ENCODE measurements around the gene SIGMAR1.
A peak's percentile ranks its signal among the peaks of the same experiment; 100 is the strongest.

SIGMAR1 gene

DNA sequence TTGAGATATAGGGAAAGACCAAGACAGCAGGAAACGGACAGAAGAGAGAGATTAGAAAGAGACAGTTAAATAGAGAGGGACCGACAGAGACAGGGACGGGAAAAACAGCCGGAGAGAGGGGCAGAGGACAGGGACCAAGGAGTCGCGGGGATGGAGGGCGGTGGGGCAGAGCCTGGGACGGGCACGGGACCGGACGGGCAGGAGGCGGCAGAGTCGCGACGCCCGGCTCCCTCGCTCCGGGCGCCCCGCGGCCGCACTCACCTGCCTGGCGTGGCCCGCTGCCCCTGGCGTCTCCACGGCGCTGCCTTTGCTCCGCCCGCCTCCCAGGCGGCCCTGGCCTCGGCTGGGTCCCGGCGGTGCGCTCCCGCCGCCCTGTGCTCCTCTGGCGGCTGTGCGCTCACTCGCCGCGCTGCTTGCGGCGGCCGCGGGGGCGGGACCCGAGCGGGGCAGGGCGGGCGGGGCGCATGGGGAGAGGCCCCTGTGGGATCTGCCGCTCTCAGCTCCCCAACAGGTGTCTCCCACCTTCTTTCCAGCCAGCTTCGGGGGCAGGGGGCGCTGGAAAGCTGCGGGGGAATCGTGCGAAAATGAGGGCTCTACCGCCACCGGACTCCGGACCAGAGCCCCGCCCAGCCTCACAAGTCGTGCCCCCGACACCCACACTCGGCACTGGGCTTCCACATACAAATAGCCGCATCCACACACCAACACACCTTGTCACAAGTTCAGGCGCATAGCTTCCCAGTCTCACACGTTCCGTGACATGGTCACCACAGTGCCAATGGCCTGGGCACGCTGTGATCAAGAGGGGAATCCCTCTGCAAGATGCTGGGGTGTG is 8.7 kb downstream of the SIGMAR1 start, which contains the start of gene ARID3C:
Gene ARID3C, minus strand, starts transcription at position 411 of the 835 bp plus-strand sequence. CDS start 1,052 bp downstream, outside the sequence.
- no peak within 1 kb of the TSS for H4K8ac ChIP-seq (ENCODE audit: low read depth, low read length)
- H2AK5ac ChIP-seq (ENCODE audit: low read length), result no peak within 1 kb of the TSS

GRCh38 chr9:34627716-34628655 is 9.6 kb downstream of the SIGMAR1 start:
- Histone ChIP-seq H3K36me3 (ENCODE audit: control insufficient read depth, insufficient read depth, low read length) (no peaks in the 10 kb centered on the region), H3K4me2 (ENCODE audit: low read length) (peak overlapping the region; percentile 25), H3K27ac (ENCODE audit: low read depth, low read length) (no peak overlapping the region), H2BK5ac (ENCODE audit: low read length) (no peak overlapping the region), H3K18ac (ENCODE audit: low read length) (no peak overlapping the region), H4K5ac (ENCODE audit: low read length) (no peak overlapping the region), H3K79me2 (ENCODE audit: control insufficient read depth, insufficient read depth, low read length) (no peaks in the 10 kb centered on the region), H3K23ac (ENCODE audit: low read length) (peak overlapping the region; percentile 66), H2BK120ac (ENCODE audit: low read depth, low read length) (no peak overlapping the region), H2BK15ac (replicated peaks; ENCODE audit: low read depth) (no peak overlapping the region), H3K4ac (ENCODE audit: low read depth, low read length) (no peak overlapping the region), H3K9ac (ENCODE audit: low read length) (no peak overlapping the region), H3K79me1 (ENCODE audit: low read length) (no peaks in the 10 kb centered on the region), H3K27me3 (ENCODE audit: insufficient read depth, low read length, poor library complexity) (peaks cover 67% of the 10 kb centered on the region), H3K4me1 (ENCODE audit: control insufficient read depth, low read depth, low read length) (no peaks in the 10 kb centered on the region), H4K8ac (ENCODE audit: low read depth, low read length) (no peak overlapping the region), H3K4me3 (ENCODE audit: low read length) (no peak overlapping the region), H2AK5ac (ENCODE audit: low read length) (no peak overlapping the region), H3K56ac (ENCODE audit: low read length) (no peak overlapping the region)
- no peak for DNase-seq
- WGBS (ENCODE audit: extremely low coverage, insufficient coverage, low lambda C conversion rate), result no CpG with 5 or more reads among the region's 20 CpGs

More for the DNA sequence above, 8.7 kb downstream of the SIGMAR1 start, which contains the start of gene ARID3C:
- peak within 1 kb of the TSS; percentile 25 for H3K4me2 ChIP-seq (ENCODE audit: low read length)
- H3K9ac ChIP-seq (ENCODE audit: low read length), result no peak within 1 kb of the TSS
- H2BK120ac ChIP-seq (ENCODE audit: low read depth, low read length), result no peak within 1 kb of the TSS
- no peak within 1 kb of the TSS for H3K4ac ChIP-seq (ENCODE audit: low read depth, low read length)
- peaks cover 2% of the 10 kb centered on the region for H3K4me1 ChIP-seq (ENCODE audit: control insufficient read depth, low read depth, low read length)
- DNase-seq, result no peak
- no peaks in the 10 kb centered on the region for H3K79me1 ChIP-seq (ENCODE audit: low read length)
- H4K5ac ChIP-seq (ENCODE audit: low read length), result no peak within 1 kb of the TSS
- no peak within 1 kb of the TSS for H2BK5ac ChIP-seq (ENCODE audit: low read length)
- no CpG with 5 or more reads among the region's 69 CpGs for WGBS (ENCODE audit: extremely low coverage, insufficient coverage, low lambda C conversion rate)
- H2BK15ac ChIP-seq (replicated peaks; ENCODE audit: low read depth), result no peak within 1 kb of the TSS
- H3K36me3 ChIP-seq (ENCODE audit: control insufficient read depth, insufficient read depth, low read length), result no peaks in the 10 kb centered on the region
- H3K23ac ChIP-seq (ENCODE audit: low read length), result peak within 1 kb of the TSS; percentile 66
- no peaks in the 10 kb centered on the region for H3K79me2 ChIP-seq (ENCODE audit: control insufficient read depth, insufficient read depth, low read length)
- no peak within 1 kb of the TSS for H3K56ac ChIP-seq (ENCODE audit: low read length)
- no peak within 1 kb of the TSS for H3K4me3 ChIP-seq (ENCODE audit: low read length)
- H3K27ac ChIP-seq (ENCODE audit: low read depth, low read length), result no peak within 1 kb of the TSS
- no peak within 1 kb of the TSS for H3K18ac ChIP-seq (ENCODE audit: low read length)
- H3K27me3 ChIP-seq (ENCODE audit: insufficient read depth, low read length, poor library complexity), result peaks cover 65% of the 10 kb centered on the region

- no peak overlapping the region for H3K27ac ChIP-seq (ENCODE audit: low read depth, low read length)
- no peak overlapping the region for H3K56ac ChIP-seq (ENCODE audit: low read length)
- H2BK5ac ChIP-seq (ENCODE audit: low read length), result no peak overlapping the region
- H3K18ac ChIP-seq (ENCODE audit: low read length), result no peak overlapping the region
- H3K4ac ChIP-seq (ENCODE audit: low read depth, low read length), result no peak overlapping the region
- no peak overlapping the region for H4K8ac ChIP-seq (ENCODE audit: low read depth, low read length)
- WGBS (ENCODE audit: extremely low coverage, insufficient coverage, low lambda C conversion rate), result no CpG with 5 or more reads among the region's 3 CpGs
- no peaks in the 10 kb centered on the region for H3K36me3 ChIP-seq (ENCODE audit: control insufficient read depth, insufficient read depth, low read length)
- H3K27me3 ChIP-seq (ENCODE audit: insufficient read depth, low read length, poor library complexity), result peaks cover 56% of the 10 kb centered on the region
- H3K79me1 ChIP-seq (ENCODE audit: low read length), result no peaks in the 10 kb centered on the region
- no peak for DNase-seq
- no peak overlapping the region for H3K9ac ChIP-seq (ENCODE audit: low read length)
- no peaks in the 10 kb centered on the region for H3K4me1 ChIP-seq (ENCODE audit: control insufficient read depth, low read depth, low read length)
- no peak overlapping the region for H3K23ac ChIP-seq (ENCODE audit: low read length)
- no peak overlapping the region for H4K5ac ChIP-seq (ENCODE audit: low read length)
- H2BK120ac ChIP-seq (ENCODE audit: low read depth, low read length), result no peak overlapping the region
- H3K4me3 ChIP-seq (ENCODE audit: low read length), result no peak overlapping the region
- H2BK15ac ChIP-seq (replicated peaks; ENCODE audit: low read depth), result no peak overlapping the region
- H3K4me2 ChIP-seq (ENCODE audit: low read length), result no peak overlapping the region
- no peaks in the 10 kb centered on the region for H3K79me2 ChIP-seq (ENCODE audit: control insufficient read depth, insufficient read depth, low read length)
- no peak overlapping the region for H2AK5ac ChIP-seq (ENCODE audit: low read length)
Measured at GRCh38 chr9:34625186-34625486, 12.5 kb downstream of the SIGMAR1 start.

- H3K56ac ChIP-seq (ENCODE audit: low read length), result peak overlapping the region; percentile 56
- WGBS (ENCODE audit: extremely low coverage, insufficient coverage, low lambda C conversion rate), result no CpG with 5 or more reads among the region's 39 CpGs
- peak; percentile 30 for DNase-seq
- H3K36me3 ChIP-seq (ENCODE audit: control insufficient read depth, insufficient read depth, low read length), result no peaks in the 10 kb centered on the region
- H3K4ac ChIP-seq (ENCODE audit: low read depth, low read length), result no peak overlapping the region
- H3K9ac ChIP-seq (ENCODE audit: low read length), result peak overlapping the region; percentile 18
- no peak overlapping the region for H2BK5ac ChIP-seq (ENCODE audit: low read length)
- H3K4me1 ChIP-seq (ENCODE audit: control insufficient read depth, low read depth, low read length), result peaks cover 2% of the 10 kb centered on the region
- H3K4me2 ChIP-seq (ENCODE audit: low read length), result no peak overlapping the region
- no peaks in the 10 kb centered on the region for H3K79me1 ChIP-seq (ENCODE audit: low read length)
- no peak overlapping the region for H2BK15ac ChIP-seq (replicated peaks; ENCODE audit: low read depth)
- no peak overlapping the region for H3K18ac ChIP-seq (ENCODE audit: low read length)
- H3K27ac ChIP-seq (ENCODE audit: low read depth, low read length), result peak overlapping the region; percentile 39
- no peak overlapping the region for H4K5ac ChIP-seq (ENCODE audit: low read length)
- no peak overlapping the region for H3K23ac ChIP-seq (ENCODE audit: low read length)
- H2BK120ac ChIP-seq (ENCODE audit: low read depth, low read length), result no peak overlapping the region
- H2AK5ac ChIP-seq (ENCODE audit: low read length), result no peak overlapping the region
- no peaks in the 10 kb centered on the region for H3K79me2 ChIP-seq (ENCODE audit: control insufficient read depth, insufficient read depth, low read length)
- H3K4me3 ChIP-seq (ENCODE audit: low read length), result no peak overlapping the region
- H3K27me3 ChIP-seq (ENCODE audit: insufficient read depth, low read length, poor library complexity), result peaks cover 52% of the 10 kb centered on the region
- H4K8ac ChIP-seq (ENCODE audit: low read depth, low read length), result no peak overlapping the region
Measured at GRCh38 chr9:34624475-34625185, 13.0 kb downstream of the SIGMAR1 start.

- Histone ChIP-seq H3K36me3 (ENCODE audit: control insufficient read depth, insufficient read depth, low read length) (no peaks in the 10 kb centered on the region), H3K27ac (ENCODE audit: low read depth, low read length) (no peak overlapping the region), H2BK120ac (ENCODE audit: low read depth, low read length) (no peak overlapping the region), H3K18ac (ENCODE audit: low read length) (no peak overlapping the region), H2AK5ac (ENCODE audit: low read length) (no peak overlapping the region), H3K27me3 (ENCODE audit: insufficient read depth, low read length, poor library complexity) (peaks cover 44% of the 10 kb centered on the region), H2BK5ac (ENCODE audit: low read length) (no peak overlapping the region), H3K9ac (ENCODE audit: low read length) (no peak overlapping the region), H3K4me3 (ENCODE audit: low read length) (no peak overlapping the region), H4K5ac (ENCODE audit: low read length) (no peak overlapping the region), H3K79me2 (ENCODE audit: control insufficient read depth, insufficient read depth, low read length) (no peaks in the 10 kb centered on the region), H3K23ac (ENCODE audit: low read length) (no peak overlapping the region), H3K4me1 (ENCODE audit: control insufficient read depth, low read depth, low read length) (peaks cover 2% of the 10 kb centered on the region), H4K8ac (ENCODE audit: low read depth, low read length) (no peak overlapping the region), H3K56ac (ENCODE audit: low read length) (no peak overlapping the region), H3K4me2 (ENCODE audit: low read length) (no peak overlapping the region), H3K79me1 (ENCODE audit: low read length) (no peaks in the 10 kb centered on the region), H2BK15ac (replicated peaks; ENCODE audit: low read depth) (no peak overlapping the region), H3K4ac (ENCODE audit: low read depth, low read length) (no peak overlapping the region)
- no peak for DNase-seq
- no CpG with 5 or more reads among the region's 63 CpGs for whole genome bisulfite sequencing (ENCODE audit: extremely low coverage, insufficient coverage, low lambda C conversion rate)
Measured at GRCh38 chr9:34623374-34624235, 14.0 kb downstream of the SIGMAR1 start.
